ENCODE data around the gene SDS. TPM values are rescaled to one million over a fixed set of nuclear protein-coding genes. Genes with fewer than 3 reads are reported as not detected.

Gene SDS
- polyA plus RNA-seq, 1 experiment: not detected

- ChIA-PET POLR2A (no interaction called here), CTCF (no interaction called here)
- H3K4me3 ChIP-seq (ENCODE audit: low read depth, low read length): no peak overlapping the region
- no peak for DNase-seq (ENCODE audit: low read depth, low spot score)
- no peaks in the 10 kb centered on the region; the same call in 1 of the 2 replicates for H3K9me3 ChIP-seq (ENCODE audit: control insufficient read depth, insufficient read depth, low read length)
- no peak for TF ChIP-seq CTCF (IDR thresholded peaks at IDR 0.05; ENCODE audit: low read depth, low read length)
- no peak overlapping the region for H3K27ac ChIP-seq (ENCODE audit: low read depth, low read length)
- H3K27me3 ChIP-seq (ENCODE audit: control insufficient read depth, insufficient read depth, low read length): peaks cover 9% of the 10 kb centered on the region
These were observed 33.5 kb upstream of the SDS start for GRCh38 chr12:113436993-113437728.

GRCh38 chr12:113436586-113436985 lies 32.9 kb upstream of the SDS start:
- no peak overlapping the region for H3K4me3 ChIP-seq (ENCODE audit: low read depth, low read length)
- CTCF ChIA-PET: interaction anchor here (2.4 kb wide), 1 partner anchor 11 kb away, joined by 24 read pairs; no protein-coding TSS in a partner anchor
- no peaks in the 10 kb centered on the region; the same call in 1 of the 2 replicates for H3K9me3 ChIP-seq (ENCODE audit: control insufficient read depth, insufficient read depth, low read length)
- no peak overlapping the region for H3K27ac ChIP-seq (ENCODE audit: low read depth, low read length)
- POLR2A ChIA-PET: no interaction called here
- no peak for DNase-seq (ENCODE audit: low read depth, low spot score)
- H3K27me3 ChIP-seq (ENCODE audit: control insufficient read depth, insufficient read depth, low read length): peaks cover 7% of the 10 kb centered on the region
- TF ChIP-seq CTCF (IDR thresholded peaks at IDR 0.05; ENCODE audit: low read depth, low read length): no peak

- H3K9me3 ChIP-seq (ENCODE audit: control insufficient read depth, insufficient read depth, low read length): no peaks in the 10 kb centered on the region; the same call in 1 of the 2 replicates
- no peak for DNase-seq (ENCODE audit: low read depth, low spot score)
- H3K4me3 ChIP-seq (ENCODE audit: low read depth, low read length): no peak overlapping the region
- H3K27ac ChIP-seq (ENCODE audit: low read depth, low read length): no peak overlapping the region
- ChIA-PET CTCF (interaction anchor here (0.9 to 2.4 kb wide), 2 partner anchors 10 to 27 kb away, joined by 4 to 24 read pairs; no protein-coding TSS in a partner anchor), POLR2A (no interaction called here)
- H3K27me3 ChIP-seq (ENCODE audit: control insufficient read depth, insufficient read depth, low read length): peaks cover 4% of the 10 kb centered on the region
- TF ChIP-seq CTCF (IDR thresholded peaks at IDR 0.05; ENCODE audit: low read depth, low read length): no peak
These were observed 31.7 kb upstream of the SDS start for GRCh38 chr12:113435367-113435766.

GRCh38 chr12:113432986-113433385 lies 29.3 kb upstream of the SDS start:
- H3K27ac ChIP-seq (ENCODE audit: low read depth, low read length): no peak overlapping the region
- DNase-seq (ENCODE audit: low read depth, low spot score): no peak
- H3K9me3 ChIP-seq (ENCODE audit: control insufficient read depth, insufficient read depth, low read length): no peaks in the 10 kb centered on the region; the same call in 1 of the 2 replicates
- CTCF ChIA-PET: no interaction called here
- H3K27me3 ChIP-seq (ENCODE audit: control insufficient read depth, insufficient read depth, low read length): no peaks in the 10 kb centered on the region
- no peak overlapping the region for H3K4me3 ChIP-seq (ENCODE audit: low read depth, low read length)
- TF ChIP-seq CTCF (IDR thresholded peaks at IDR 0.05; ENCODE audit: low read depth, low read length): no peak
- POLR2A ChIA-PET: no interaction called here

GRCh38 chr12:113428482-113428881 lies 24.8 kb upstream of the SDS start:
- Histone ChIP-seq H3K4me3 (ENCODE audit: low read depth, low read length) (no peak overlapping the region), H3K9me3 (ENCODE audit: control insufficient read depth, insufficient read depth, low read length) (no peaks in the 10 kb centered on the region), H3K27me3 (ENCODE audit: control insufficient read depth, insufficient read depth, low read length) (no peaks in the 10 kb centered on the region), H3K27ac (ENCODE audit: low read depth, low read length) (no peak overlapping the region)
- ChIA-PET POLR2A (interaction anchor here (0.7 kb wide), 1 partner anchor 235 kb away, joined by 3 read pairs; no protein-coding TSS in a partner anchor), CTCF (interaction anchor here (1.0 kb wide), 1 partner anchor 118 kb away, joined by 3 read pairs; no protein-coding TSS in a partner anchor)
- no peak for TF ChIP-seq CTCF (IDR thresholded peaks at IDR 0.05; ENCODE audit: low read depth, low read length)
- no peak for DNase-seq (ENCODE audit: low read depth, low spot score)

Measured in AG04450 (cell line).